Naive thymus-derived CD4-positive, alpha-beta T cell (primary cell): ENCODE measurements around the gene USH2A. TPM values are rescaled to one million over a fixed set of nuclear protein-coding genes. Genes with fewer than 3 reads are reported as not detected.

Experiments used
- ATAC-seq: fragments of 150-1000 bp; cut with Tn5 transposase; 2 replicates; pipeline ENCODE4 v1.10.0; 2021; ENCODE audit warnings: mild to moderate bottlenecking, moderate library complexity
- CTCF ChIA-PET: fragments of 350-600 bp; sonication (Branson Sonifier 250); formaldehyde crosslinking; loops from one replicate; lab custom pipeline; 2021; ENCODE audit warnings: antibody characterized with exemption; lab: Charles Lee
- POLR2A ChIA-PET: fragments of 350-600 bp; sonication (Branson Sonifier 250); formaldehyde crosslinking; loops from one replicate; lab custom pipeline; 2021; ENCODE audit warnings: antibody characterized with exemption, inconsistent platforms; lab: Charles Lee
- DNase-seq, 9 donors: peaks; one replicate each; pipeline versions ENCODE4 v3.0.0 to v3.0.0-alpha.2; 2020 to 2022; ENCODE audit warnings: mixed read lengths in 1 of 9
- H3K27ac ChIP-seq: one replicate; pipeline ENCODE4 v1.7.0; 2013; ENCODE audit warnings: mild to moderate bottlenecking, low read depth, low read length, moderate library complexity
- H3K27me3 ChIP-seq, 2 donors: one replicate each; pipeline ENCODE4 v1.7.0; 2013; ENCODE audit warnings: low read length in 2 of 2, mild to moderate bottlenecking in 2 of 2, moderate library complexity in 2 of 2; ENCODE audit not compliant: control insufficient read depth in 2 of 2, insufficient read depth in 2 of 2
- H3K36me3 ChIP-seq, 3 experiments: 1 replicate in 2 of 3; 2 replicates in 1 of 3; pipeline ENCODE4 v1.7.0; 2013; ENCODE audit warnings: low read length in 3 of 3, mild to moderate bottlenecking in 3 of 3, moderate library complexity in 1 of 3; ENCODE audit not compliant: insufficient read depth in 3 of 3, control insufficient read depth in 2 of 3
- H3K4me1 ChIP-seq, 2 donors: one replicate each; pipeline ENCODE4 v1.7.0; 2013; ENCODE audit warnings: low read length in 2 of 2, mild to moderate bottlenecking in 2 of 2, moderate library complexity in 1 of 2; ENCODE audit not compliant: control insufficient read depth in 2 of 2, insufficient read depth in 2 of 2
- H3K4me3 ChIP-seq: 2 replicates; pipeline ENCODE4 v1.7.0; 2013; ENCODE audit warnings: mild to moderate bottlenecking, low read length
- H3K9me3 ChIP-seq, 3 experiments: 1 replicate in 2 of 3; 2 replicates in 1 of 3; pipeline ENCODE4 v1.7.0; 2013; ENCODE audit warnings: low read length in 3 of 3; ENCODE audit not compliant: control insufficient read depth in 2 of 3
- H3K27ac Mint-ChIP-seq, 9 donors: one replicate each; pipeline ENCODE4 v1.8.0; 2020 to 2022; ENCODE audit warnings: mixed read lengths in 9 of 9, mild to moderate bottlenecking in 8 of 9, moderate library complexity in 5 of 9, inconsistent platforms in 2 of 9
- H3K27me3 Mint-ChIP-seq, 5 donors: one replicate each; pipeline ENCODE4 v1.8.0; 2021 to 2022; ENCODE audit warnings: mixed read lengths in 5 of 5, mild to moderate bottlenecking in 1 of 5
- H3K36me3 Mint-ChIP-seq, 5 donors: one replicate each; pipeline ENCODE4 v1.8.0; 2020 to 2022; ENCODE audit warnings: mixed read lengths in 5 of 5, mild to moderate bottlenecking in 3 of 5, inconsistent platforms in 1 of 5
- H3K4me1 Mint-ChIP-seq, 7 donors: one replicate each; pipeline ENCODE4 v1.8.0; 2020 to 2022; ENCODE audit warnings: mixed read lengths in 7 of 7, mild to moderate bottlenecking in 3 of 7, inconsistent platforms in 1 of 7
- H3K4me3 Mint-ChIP-seq, 10 donors: one replicate each; pipeline ENCODE4 v1.8.0; 2020 to 2022; ENCODE audit warnings: mild to moderate bottlenecking in 10 of 10, mixed read lengths in 10 of 10, moderate library complexity in 6 of 10, inconsistent platforms in 2 of 10
- H3K9me3 Mint-ChIP-seq, 11 donors: one replicate each; pipeline ENCODE4 v1.8.0; 2020 to 2022; ENCODE audit warnings: mixed read lengths in 11 of 11, mild to moderate bottlenecking in 4 of 11, inconsistent platforms in 1 of 11, moderate library complexity in 1 of 11
- intact Hi-C, 2 donors: fragments of 100-400 bp; cut with micrococcal nuclease; formaldehyde crosslinking; loops; one replicate each; pipeline ENCODE4 v1.15.1; 2023
- polyA plus RNA-seq, 2 donors: library from polyadenylated mRNA; unstranded; fragments of 300-500 nt; fragmentation: Illumina TruSeq; gene quantifications; one replicate each; pipeline ENCODE4 v1.2.3, GENCODE V29; 2021
- total RNA-seq, 6 experiments: library from RNA in 5 of 6; stranded (reverse) in 5 of 6; gene quantifications; 1 replicate in 5 of 6; 2 replicates in 1 of 6; pipeline ENCODE4 v1.2.3 and lab custom pipeline; 2021 to 2026

The USH2A gene
- total and polyA plus RNA-seq, 7 experiments from 2014 or later: not detected

GRCh38 chr1:216331211-216331610 lies 92.0 kb downstream of the USH2A start:
- intact Hi-C loops: no loop called here
- H3K27ac Mint-ChIP-seq: no peak overlapping the region
- no peaks in the 10 kb centered on the region for H3K27me3 Mint-ChIP-seq
- Histone ChIP-seq H3K27ac (no peak overlapping the region), H3K27me3 (no peaks in the 10 kb centered on the region), H3K9me3 (no peaks in the 10 kb centered on the region), H3K36me3 (no peaks in the 10 kb centered on the region), H3K4me3 (no peak overlapping the region), H3K4me1 (no peaks in the 10 kb centered on the region)
- POLR2A ChIA-PET: no interaction called here
- no peaks in the 10 kb centered on the region for H3K4me1 Mint-ChIP-seq
- no peaks in the 10 kb centered on the region for H3K36me3 Mint-ChIP-seq
- H3K4me3 Mint-ChIP-seq: no peak overlapping the region
- CTCF ChIA-PET: no interaction called here
- ATAC-seq (no peak), DNase-seq (no peak)
- peaks cover 0 to 20% (median 7%) of the 10 kb centered on the region in 11 donors for H3K9me3 Mint-ChIP-seq

GRCh38 chr1:216330262-216330661 lies 93.0 kb downstream of the USH2A start:
- no peak overlapping the region for H3K27ac Mint-ChIP-seq
- Histone ChIP-seq H3K36me3 (no peaks in the 10 kb centered on the region), H3K4me3 (no peak overlapping the region), H3K9me3 (no peaks in the 10 kb centered on the region), H3K27me3 (no peaks in the 10 kb centered on the region), H3K4me1 (no peaks in the 10 kb centered on the region), H3K27ac (no peak overlapping the region)
- ATAC-seq (no peak), DNase-seq (no peak)
- POLR2A ChIA-PET: no interaction called here
- CTCF ChIA-PET: no interaction called here
- H3K36me3 Mint-ChIP-seq: no peaks in the 10 kb centered on the region
- no peaks in the 10 kb centered on the region for H3K27me3 Mint-ChIP-seq
- no peak overlapping the region for H3K4me3 Mint-ChIP-seq
- intact Hi-C loops: no loop called here
- H3K4me1 Mint-ChIP-seq: no peaks in the 10 kb centered on the region
- H3K9me3 Mint-ChIP-seq: peaks cover 0 to 20% (median 7%) of the 10 kb centered on the region in 11 donors

DNA sequence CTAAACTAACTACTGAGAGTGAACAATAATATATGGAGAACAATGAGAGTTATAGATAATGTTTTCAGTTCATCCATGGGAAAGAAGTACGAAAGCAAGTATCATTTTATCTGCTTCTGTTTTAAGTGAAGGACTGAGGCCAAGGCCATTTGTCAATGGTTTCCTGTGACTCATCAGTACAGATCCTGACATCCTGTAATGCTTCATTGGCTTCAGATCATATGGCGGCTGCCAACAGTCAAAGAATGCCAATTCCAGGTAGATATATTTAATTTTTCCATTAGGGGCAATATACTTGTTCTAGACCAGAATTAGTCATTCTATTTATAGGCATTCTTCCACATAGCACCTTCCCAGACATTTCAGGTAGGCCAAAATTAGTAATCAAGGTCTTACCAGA lies 97.3 kb downstream of the USH2A start:
- Histone ChIP-seq H3K4me1 (no peaks in the 10 kb centered on the region), H3K36me3 (no peaks in the 10 kb centered on the region), H3K9me3 (no peaks in the 10 kb centered on the region), H3K4me3 (no peak overlapping the region), H3K27me3 (no peaks in the 10 kb centered on the region), H3K27ac (no peak overlapping the region)
- ChIA-PET POLR2A (no interaction called here), CTCF (no interaction called here)
- Mint-ChIP-seq H3K36me3 (no peaks in the 10 kb centered on the region), H3K4me1 (no peaks in the 10 kb centered on the region), H3K4me3 (no peak overlapping the region), H3K9me3 (peaks cover 0 to 10% (median 4%) of the 10 kb centered on the region in 11 donors), H3K27me3 (no peaks in the 10 kb centered on the region), H3K27ac (no peak overlapping the region)
- ATAC-seq (no peak), DNase-seq (no peak)
- intact Hi-C loops: no loop called here

- Mint-ChIP-seq H3K4me3 (no peak overlapping the region), H3K9me3 (peaks cover 0 to 10% (median 1%) of the 10 kb centered on the region in 11 donors), H3K27me3 (no peaks in the 10 kb centered on the region), H3K4me1 (no peaks in the 10 kb centered on the region), H3K36me3 (no peaks in the 10 kb centered on the region), H3K27ac (no peak overlapping the region)
- intact Hi-C loops: no loop called here
- ATAC-seq (no peak), DNase-seq (no peak)
- no peaks in the 10 kb centered on the region for H3K4me1 ChIP-seq
- H3K36me3 ChIP-seq: no peaks in the 10 kb centered on the region
- POLR2A ChIA-PET: no interaction called here
- CTCF ChIA-PET: interaction anchor here (0.6 kb wide), 1 partner anchor 555 kb away, joined by 3 read pairs; no protein-coding TSS in a partner anchor
- H3K27me3 ChIP-seq: no peaks in the 10 kb centered on the region
- H3K27ac ChIP-seq: no peak overlapping the region
- H3K9me3 ChIP-seq: no peaks in the 10 kb centered on the region
- H3K4me3 ChIP-seq: no peak overlapping the region
Observed at GRCh38 chr1:216325336-216325735, 97.9 kb downstream of the USH2A start.

DNA sequence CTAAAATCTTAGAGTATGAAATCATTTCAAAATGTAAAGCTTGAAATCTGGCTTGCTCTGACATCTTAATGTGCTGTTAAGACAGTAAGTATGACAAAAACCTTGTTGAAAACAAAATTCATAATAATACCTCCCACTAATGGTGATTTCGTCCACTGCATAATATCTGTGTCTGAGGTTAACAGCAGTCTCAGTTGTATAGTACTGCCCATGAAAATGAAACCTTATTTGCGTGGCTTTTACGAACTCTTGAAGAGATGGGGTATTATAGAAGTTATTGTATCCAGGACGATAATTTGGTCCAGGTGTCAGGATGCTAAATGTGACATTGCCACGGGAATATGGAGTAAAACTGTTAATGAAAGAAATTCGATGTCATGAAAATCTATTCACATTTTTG lies 99.9 kb downstream of the USH2A start:
- Histone ChIP-seq H3K4me1 (no peaks in the 10 kb centered on the region), H3K27ac (no peak overlapping the region), H3K27me3 (no peaks in the 10 kb centered on the region), H3K4me3 (no peak overlapping the region), H3K9me3 (no peaks in the 10 kb centered on the region), H3K36me3 (no peaks in the 10 kb centered on the region)
- H3K27me3 Mint-ChIP-seq: no peaks in the 10 kb centered on the region
- no peaks in the 10 kb centered on the region for H3K4me1 Mint-ChIP-seq
- H3K4me3 Mint-ChIP-seq: no peak overlapping the region
- H3K9me3 Mint-ChIP-seq: peaks cover 0 to 14% (median 1%) of the 10 kb centered on the region in 11 donors
- CTCF ChIA-PET: no interaction called here
- intact Hi-C loops: no loop called here
- POLR2A ChIA-PET: no interaction called here
- DNase-seq (no peak), ATAC-seq (no peak)
- no peak overlapping the region for H3K27ac Mint-ChIP-seq
- no peaks in the 10 kb centered on the region for H3K36me3 Mint-ChIP-seq

GRCh38 chr1:216314379-216315095 lies 108.7 kb downstream of the USH2A start:
- peaks cover 0 to 22% (median 3%) of the 10 kb centered on the region in 11 donors for H3K9me3 Mint-ChIP-seq
- H3K27me3 Mint-ChIP-seq: no peaks in the 10 kb centered on the region
- H3K27me3 ChIP-seq: no peaks in the 10 kb centered on the region
- no peak for DNase-seq
- H3K4me3 Mint-ChIP-seq: no peak overlapping the region
- no peak overlapping the region for H3K27ac Mint-ChIP-seq
- no peak overlapping the region for H3K27ac ChIP-seq
- ChIA-PET POLR2A (no interaction called here), CTCF (no interaction called here)
- no peak for ATAC-seq
- intact Hi-C loops: no loop called here
- H3K36me3 Mint-ChIP-seq: no peaks in the 10 kb centered on the region
- no peaks in the 10 kb centered on the region for H3K4me1 Mint-ChIP-seq
- H3K4me1 ChIP-seq: no peaks in the 10 kb centered on the region
- no peaks in the 10 kb centered on the region for H3K36me3 ChIP-seq
- no peak overlapping the region for H3K4me3 ChIP-seq
- H3K9me3 ChIP-seq: no peaks in the 10 kb centered on the region

GRCh38 chr1:216310776-216311175 lies 112.5 kb downstream of the USH2A start:
- ChIA-PET CTCF (no interaction called here), POLR2A (no interaction called here)
- intact Hi-C loops: no loop called here
- peaks cover 0 to 28% (median 5%) of the 10 kb centered on the region in 11 donors for H3K9me3 Mint-ChIP-seq
- no peak overlapping the region for H3K4me3 ChIP-seq
- no peaks in the 10 kb centered on the region for H3K36me3 ChIP-seq
- no peaks in the 10 kb centered on the region for H3K36me3 Mint-ChIP-seq
- no peaks in the 10 kb centered on the region for H3K9me3 ChIP-seq
- no peaks in the 10 kb centered on the region for H3K4me1 Mint-ChIP-seq
- H3K27me3 Mint-ChIP-seq: no peaks in the 10 kb centered on the region
- ATAC-seq: no peak
- no peak overlapping the region for H3K27ac Mint-ChIP-seq
- DNase-seq: no peak
- no peak overlapping the region for H3K27ac ChIP-seq
- no peaks in the 10 kb centered on the region for H3K4me1 ChIP-seq
- no peaks in the 10 kb centered on the region for H3K27me3 ChIP-seq
- no peak overlapping the region for H3K4me3 Mint-ChIP-seq
